GM18873 (cell line): Measurements from ENCODE around the gene PCK1.

ENCODE experiments used
- ATAC-seq: cut with Tn5 transposase; IDR thresholded peaks from one replicate; pipeline ENCODE4 v1.9.1; 2021; ENCODE audit warnings: mild to moderate bottlenecking, moderate library complexity, moderate number of reproducible peaks; ENCODE audit not compliant: unreplicated experiment, low FRiP score

The PCK1 gene

DNA sequence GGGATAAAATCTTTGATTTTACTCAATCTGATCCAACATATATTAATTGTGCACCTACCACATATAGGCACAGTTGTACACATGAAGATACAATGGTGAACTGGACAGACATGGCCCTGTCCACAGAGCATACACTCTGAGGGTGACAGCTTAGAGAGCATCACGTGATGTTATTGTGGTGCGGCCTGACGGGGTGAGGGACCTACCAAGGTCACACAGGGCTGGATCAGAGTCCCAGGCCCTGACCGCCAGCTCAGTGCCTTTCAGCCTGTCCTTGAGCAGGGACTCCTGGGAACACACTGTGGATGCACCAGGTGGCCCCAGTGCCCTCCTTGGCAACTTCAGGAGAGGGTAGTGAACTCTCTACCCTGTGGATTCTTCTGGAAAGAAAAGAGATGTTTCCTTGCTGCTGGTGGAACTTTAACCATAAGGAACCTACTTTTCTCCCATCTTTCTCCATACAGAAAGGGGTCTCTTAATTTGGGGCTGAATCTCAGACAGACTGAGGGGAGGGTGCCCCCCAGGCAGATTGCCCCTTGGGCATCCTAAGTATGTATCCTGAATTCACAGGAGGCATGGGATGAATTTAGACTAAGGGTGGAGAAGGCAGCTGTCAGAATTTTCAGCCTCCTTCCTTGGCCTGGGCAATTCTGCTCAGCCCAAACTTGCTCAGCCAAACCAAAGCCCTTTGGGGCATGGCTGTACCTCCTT lies 26.5 kb downstream of the PCK1 start:
- ATAC-seq = no peak

GRCh38 chr20:57587989-57588377 lies 27.1 kb downstream of the PCK1 start:
- ATAC-seq = no peak

DNA sequence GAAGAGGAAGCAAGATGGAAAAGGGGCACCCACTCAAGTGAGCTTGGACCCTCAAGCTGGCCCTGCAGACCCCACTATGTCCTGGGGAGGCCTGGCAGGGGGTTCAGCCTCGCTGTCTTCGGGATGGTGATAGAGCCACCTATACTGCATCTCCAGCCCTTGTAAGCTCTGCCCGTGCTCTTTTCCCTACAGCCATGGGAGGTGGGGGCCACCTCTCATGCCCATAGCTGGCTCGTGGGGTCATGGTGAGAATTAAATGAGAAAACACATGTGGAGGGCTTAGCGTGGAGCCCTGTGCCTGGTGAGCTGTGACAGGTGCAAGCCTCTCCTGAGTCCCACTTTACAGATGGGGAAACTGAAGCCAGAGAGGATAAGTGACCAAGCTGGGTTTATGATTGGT lies 27.7 kb downstream of the PCK1 start:
- ATAC-seq = no peak

DNA sequence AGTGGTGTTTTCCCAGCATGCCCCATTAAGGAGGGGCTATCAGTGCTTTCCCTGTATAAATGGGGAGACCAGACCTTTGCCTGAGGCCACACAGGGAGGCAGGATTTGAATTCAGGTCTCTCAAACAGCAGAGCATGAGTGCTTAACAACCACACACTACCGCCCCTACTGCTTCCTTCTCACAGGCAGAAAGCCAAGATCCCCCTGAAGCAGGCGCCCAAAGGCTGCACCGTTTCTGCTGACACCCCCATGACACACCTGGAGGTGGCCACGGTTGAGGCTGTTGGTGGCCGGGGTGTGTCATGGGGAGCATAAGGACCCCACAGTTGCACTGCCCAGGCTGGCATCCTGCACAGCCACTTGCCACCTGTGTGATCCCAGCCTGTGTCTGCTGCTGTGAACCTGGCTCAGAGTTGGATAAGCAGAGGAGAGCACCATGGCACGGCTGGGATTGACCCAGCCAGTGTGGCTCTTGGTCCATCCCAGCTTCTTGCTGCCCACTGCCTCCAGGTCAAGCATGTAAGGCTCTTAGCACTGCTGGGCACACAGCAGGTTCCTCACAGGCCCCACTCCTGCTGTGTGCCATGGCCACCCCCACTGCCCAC lies 28.3 kb downstream of the PCK1 start:
- no peak for ATAC-seq

GRCh38 chr20:57589728-57590484 lies 29.0 kb downstream of the PCK1 start:
- no peak for ATAC-seq

DNA sequence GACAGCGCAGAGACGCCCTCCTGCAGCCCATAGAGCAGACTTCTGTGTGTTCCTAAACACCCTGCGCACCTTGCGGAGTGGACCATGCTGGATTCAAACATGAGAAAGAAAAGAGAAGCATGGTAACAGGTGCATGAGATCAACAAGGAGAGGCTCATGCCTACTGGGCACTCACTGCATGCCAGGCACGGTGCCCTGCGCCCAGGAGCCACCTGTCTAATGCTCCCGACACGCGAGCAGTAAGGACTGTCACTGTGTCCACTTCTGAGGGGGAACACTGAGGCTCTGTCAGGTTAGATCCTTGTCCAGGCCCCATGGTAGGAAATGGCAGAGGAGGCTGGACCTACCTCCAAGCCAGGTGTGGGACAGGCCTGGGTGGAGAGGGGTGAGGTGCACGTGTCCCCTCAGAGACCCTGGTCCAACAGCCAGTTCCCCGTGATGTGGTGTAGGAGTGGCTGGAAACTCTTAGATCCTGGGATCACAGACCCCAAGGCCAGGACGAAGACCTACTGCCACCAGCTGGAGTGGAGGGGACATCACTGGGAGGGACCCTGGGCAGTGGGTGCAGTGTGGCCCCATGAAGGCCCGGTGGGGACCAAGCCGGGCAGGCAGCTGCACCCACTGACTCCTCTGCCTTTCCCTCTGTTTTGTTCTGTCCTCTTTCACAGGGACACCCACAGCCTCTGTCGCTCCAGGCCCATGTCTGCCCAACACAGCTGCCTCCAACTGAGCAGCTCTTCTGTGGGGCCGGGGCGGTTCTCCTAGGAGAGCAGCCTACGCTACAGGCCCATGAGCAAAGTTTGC lies 29.8 kb downstream of the PCK1 start:
- ATAC-seq = no peak

DNA sequence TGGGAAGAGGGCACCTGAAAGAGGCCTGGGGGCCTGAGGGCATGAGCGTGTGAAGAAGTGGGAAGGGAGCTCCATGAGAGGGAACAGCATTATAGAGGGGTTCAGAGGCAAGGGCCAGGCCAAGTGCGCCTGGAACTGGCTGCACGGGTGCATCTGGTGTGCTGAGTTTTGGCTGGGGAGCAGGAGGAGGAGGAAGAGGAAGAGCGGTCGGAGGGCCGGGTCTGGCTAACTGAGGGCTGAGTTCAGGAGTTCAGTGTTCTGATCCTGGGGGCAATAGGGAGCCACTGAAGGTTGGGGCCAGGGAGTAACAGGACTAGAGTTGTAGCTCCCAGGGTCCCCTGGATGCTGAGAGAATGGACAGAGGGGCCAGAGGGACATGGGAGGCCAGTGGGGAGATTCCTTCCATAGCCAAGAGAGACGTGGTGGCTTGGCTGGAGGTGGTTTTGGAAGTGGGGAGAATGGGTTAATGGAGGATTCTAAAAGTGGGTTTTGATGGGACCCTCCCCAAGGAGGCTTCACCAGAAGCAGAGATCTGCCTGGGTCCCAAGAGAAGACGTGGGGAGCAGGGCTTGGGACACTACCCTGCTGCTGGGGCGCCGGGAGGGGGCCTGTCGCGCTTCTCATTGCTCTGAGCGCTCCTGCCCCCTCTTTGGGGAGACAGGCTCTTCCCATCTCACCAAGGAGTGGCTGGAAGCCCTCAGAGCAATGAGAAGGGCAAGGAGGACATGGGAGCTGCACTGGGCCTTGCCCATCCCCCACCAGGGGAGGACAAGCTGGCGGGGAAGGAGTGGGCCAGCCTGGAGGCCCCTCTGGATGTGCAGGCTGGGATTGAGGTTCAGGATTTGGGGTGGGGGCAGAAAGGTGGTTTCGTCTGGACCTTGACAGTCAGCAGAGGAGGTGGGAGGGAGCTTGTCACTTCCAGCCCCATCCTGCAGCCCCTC lies 30.6 kb downstream of the PCK1 start:
- no peak for ATAC-seq

DNA sequence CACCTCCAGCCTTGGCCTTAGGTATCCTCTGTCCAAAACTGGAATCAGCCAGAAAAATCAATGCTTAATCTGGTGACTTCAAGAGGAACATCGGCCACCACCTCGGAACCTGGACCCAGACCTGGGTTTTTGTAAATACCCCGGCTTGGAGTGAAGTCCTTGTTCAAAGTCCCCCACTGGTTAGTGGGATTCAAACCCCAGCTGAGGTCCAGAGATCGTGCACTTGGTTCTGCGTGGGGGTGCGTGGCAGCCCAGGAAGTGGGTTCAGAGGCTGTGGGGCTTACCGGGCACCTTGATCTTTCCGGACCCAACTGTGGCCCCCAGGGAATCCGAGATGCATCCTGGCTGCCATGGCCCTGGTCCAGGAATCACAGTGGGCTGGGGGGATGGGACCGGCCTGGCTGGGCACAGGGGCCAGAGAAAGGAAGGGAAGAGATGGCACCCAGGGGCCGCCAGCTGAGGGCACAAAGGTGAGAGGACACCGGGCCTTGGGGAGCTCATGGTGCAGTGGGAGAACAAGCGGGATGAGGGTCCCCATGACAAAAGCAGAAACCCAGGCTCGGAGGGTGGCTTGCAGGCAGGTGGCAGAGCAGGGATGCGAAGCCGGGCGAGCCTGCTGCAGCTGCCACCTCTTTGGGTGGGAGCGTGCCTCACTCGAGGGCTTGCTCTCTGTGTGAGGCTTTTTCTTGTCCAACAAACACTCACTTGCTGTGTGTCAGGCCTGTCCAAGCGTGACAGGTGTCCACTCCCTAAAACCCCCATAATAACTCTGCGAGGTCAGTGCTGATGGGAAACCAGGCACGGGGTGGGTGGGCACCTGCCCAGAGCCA lies 31.6 kb downstream of the PCK1 start:
- ATAC-seq = no peak

DNA sequence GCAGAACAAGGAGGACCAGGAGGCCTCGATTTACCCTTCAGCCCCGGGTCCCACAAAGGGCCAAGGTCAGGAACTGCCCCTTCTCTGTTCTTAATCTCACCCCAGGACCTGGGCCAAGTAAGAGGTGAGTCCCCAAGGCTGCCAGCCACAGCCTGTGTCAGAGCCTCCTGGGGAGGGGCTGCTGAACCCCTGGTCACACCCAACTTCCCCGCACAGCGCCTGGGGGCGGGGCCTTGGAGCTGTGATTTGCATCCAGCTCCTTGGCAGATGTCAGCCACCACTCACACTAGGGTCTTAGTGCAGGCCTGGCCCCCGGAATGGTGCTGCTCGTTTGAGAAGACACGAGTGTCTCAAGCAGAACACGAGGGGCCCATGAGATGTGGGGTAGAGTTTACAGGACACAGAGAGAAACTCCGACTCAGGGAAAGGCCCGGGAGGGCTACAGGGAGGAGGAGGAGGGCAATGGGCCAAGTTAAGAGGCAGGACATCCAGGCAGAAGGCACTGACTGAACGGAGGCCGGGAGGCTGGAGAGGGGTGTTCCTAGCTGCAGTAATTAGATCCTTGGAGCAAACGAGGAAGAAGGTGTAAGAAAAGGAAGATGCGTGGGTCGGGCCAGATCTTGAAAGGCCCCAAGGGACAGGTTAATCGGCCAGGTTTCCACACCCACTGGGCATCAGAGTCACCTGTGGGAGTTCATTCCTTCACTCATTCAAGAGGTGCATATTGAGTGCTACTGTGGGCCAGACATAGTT lies 32.4 kb downstream of the PCK1 start:
- ATAC-seq = no peak

DNA sequence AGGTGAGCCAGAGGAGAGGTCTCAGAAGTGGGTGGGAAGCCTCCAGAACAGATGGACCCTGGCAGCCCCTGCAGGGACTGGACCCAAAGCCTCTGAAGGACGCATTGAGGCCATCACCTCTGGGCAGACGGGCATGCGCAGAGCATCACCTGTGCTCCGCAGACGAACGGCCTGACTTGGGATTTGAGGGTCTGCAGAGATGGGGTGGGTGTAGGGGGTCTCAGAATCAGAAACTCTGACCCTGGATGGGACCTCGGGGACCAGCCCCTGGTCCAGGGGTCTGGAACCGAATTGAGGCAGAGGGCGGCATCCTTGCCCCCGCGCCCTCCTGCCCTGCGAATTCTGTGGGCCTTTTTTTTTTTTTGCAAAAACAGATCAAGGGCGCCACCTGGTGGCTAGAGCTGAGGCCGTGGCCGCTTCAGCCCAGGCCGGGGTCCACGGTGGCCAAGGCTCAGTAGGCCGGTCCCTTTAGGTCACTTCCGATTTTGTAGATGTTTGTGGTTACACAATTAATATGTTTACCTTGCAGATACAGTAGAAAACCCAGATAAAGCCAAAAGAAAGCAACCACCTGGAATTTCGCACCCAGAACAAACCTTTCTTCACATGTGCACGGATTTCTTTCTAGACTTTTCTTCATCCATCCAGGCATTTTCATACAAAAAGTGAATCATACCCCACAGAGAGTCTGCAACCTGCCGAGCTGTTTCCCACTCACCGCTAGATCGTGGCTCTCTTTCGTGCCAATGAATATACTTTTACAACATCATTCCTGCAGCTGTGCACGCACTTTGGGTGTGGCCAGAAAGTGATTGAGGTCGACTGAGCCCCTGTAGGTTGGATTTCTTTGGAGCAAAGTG lies 33.4 kb downstream of the PCK1 start:
- no peak for ATAC-seq

DNA sequence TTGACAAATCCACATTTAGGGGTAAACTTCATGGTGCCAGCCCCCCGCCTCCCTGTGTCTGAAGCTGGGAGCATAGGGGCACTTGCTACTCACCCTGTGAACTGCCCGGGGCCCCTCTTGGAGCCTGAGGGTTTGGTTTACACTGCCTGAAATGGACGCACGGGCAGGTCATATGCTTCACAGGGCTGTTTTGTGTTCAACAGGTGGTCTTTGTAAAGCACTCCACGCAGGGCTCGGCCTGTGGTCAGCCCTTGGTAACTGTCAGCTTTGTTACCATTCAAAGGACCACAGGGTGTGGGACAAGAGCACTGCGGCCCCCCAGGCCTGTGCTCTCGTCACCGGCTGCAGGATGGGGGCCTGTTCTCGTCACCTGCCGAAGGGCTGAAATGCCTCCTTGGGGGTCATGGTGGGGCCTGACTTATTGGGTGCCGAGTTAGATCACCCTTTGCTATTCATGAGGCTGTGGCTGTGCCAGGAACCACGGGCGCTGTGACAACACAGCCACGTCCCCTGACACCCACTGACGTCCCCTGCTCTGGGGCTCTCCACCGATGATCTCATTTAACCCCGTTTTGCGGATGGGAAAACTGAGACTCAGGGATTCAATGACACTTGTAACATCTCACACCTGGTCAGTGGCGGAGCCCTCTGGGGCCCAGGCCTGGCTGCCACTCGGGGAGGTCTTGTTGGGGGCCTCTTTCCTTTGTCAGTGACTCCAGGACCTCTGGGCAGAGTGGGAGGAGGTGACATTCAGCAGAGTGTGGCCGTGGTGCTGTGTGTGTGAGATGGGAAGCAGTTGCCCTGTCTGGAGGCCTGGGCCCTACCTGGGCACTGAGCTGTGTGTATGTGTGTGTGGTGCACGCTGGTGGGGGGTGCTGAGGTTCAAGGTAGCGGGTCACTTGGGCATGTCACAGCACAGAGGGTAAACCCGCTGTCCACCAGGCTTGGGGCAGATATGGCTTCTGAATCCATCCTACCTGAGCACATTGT lies 34.4 kb downstream of the PCK1 start:
- ATAC-seq = no peak

DNA sequence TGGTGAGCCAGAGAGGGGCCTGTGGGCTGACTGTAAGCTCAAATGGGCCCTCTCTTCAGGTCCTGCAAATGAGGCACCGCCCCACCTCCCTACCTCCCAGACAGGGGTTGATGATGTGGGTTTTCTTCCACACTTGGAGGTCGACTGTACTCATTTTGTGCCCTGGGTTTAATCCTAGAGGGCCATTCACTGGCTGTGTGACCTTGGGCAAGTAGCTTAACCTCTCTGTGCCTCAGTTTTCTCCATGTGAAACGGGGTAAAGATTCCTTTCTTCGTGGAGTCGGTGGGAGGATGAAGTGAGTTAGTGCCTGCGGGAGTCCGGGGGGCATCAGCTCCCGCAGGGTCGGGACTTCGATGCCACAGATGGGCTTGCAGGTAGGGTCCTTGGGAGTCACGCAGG lies 35.4 kb downstream of the PCK1 start:
- ATAC-seq = no peak

DNA sequence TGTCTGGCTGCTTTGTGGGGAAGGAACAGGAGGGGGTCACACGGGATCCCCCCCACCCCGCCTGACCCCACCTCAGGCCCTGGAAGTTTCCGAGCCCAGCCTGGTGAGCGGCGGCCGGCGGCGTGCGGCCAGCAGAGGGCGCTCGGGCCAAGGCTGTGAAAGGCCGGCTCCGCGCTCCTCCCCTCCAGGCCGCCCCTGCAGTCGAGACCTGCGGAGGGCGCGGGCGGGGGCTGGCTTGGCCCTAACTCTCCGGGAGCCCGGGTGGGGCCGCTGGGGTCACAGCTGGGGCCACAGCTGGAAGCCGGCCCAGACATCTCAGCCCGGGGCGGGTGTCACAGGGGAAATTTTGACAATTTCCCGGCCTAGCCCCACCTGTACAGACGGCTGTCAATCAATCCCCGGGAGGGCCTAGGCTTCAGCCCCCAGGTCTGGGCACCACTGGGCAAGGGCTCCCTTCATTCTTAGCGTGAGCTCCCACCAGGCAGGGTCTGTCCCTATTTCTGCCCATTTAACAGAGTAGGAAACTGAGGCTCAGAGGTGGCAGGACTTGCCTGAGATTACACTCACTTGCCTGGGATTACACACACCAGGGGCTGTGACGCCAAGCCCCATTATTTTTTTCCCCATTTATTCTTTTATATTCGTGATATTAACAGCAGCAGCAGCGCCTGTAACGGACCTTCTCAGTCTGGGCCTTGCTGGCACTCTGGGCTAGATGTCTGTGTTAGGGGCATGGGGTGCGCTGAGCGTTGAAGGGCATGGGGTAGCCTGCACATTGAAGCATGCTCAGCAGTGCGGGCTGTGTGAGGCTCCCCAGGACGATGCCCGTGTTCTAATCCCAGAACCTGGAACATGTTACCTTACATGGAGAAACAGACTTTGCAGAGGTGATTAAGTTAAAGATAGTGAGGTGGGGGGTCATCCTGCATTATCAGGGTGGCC lies 36.4 kb downstream of the PCK1 start:
- no peak for ATAC-seq

GRCh38 chr20:57598060-57598459 lies 37.1 kb downstream of the PCK1 start:
- no peak for ATAC-seq

GRCh38 chr20:57598491-57598890 lies 37.6 kb downstream of the PCK1 start:
- no peak for ATAC-seq
